Adipocyte (in vitro differentiated cells): ENCODE data around the gene SPNS3.

Source experiments
- DNase-seq: peaks from one replicate; pipeline ENCODE4 v3.0.0-alpha.2; 2015; ENCODE audit warnings: low read depth
- H3K27me3 ChIP-seq: replicated peaks from 2 replicates; pipeline ENCODE4 v1.7.0; 2013; ENCODE audit warnings: mild to moderate bottlenecking, low read length, moderate library complexity; ENCODE audit not compliant: control insufficient read depth, insufficient read depth
- H3K36me3 ChIP-seq: 2 replicates; pipeline ENCODE4 v1.7.0; 2013; ENCODE audit warnings: low read length, mild to moderate bottlenecking, moderate library complexity; ENCODE audit not compliant: control insufficient read depth, insufficient read depth, severe bottlenecking
- H3K4me1 ChIP-seq: 2 replicates; pipeline ENCODE4 v1.7.0; 2013; ENCODE audit warnings: mild to moderate bottlenecking, low read length, moderate library complexity; ENCODE audit not compliant: control insufficient read depth, insufficient read depth
- H3K4me3 ChIP-seq: 2 replicates; pipeline ENCODE4 v1.7.0; 2013; ENCODE audit warnings: mild to moderate bottlenecking, low read length, moderate library complexity
- H3K9ac ChIP-seq: 2 replicates; pipeline ENCODE4 v1.7.0; 2013; ENCODE audit warnings: mild to moderate bottlenecking, low read length, moderate library complexity
- H3K9me3 ChIP-seq: 2 replicates; pipeline ENCODE4 v1.7.0; 2013; ENCODE audit warnings: mild to moderate bottlenecking, low read length, moderate library complexity; ENCODE audit not compliant: control insufficient read depth

SPNS3 gene

DNA sequence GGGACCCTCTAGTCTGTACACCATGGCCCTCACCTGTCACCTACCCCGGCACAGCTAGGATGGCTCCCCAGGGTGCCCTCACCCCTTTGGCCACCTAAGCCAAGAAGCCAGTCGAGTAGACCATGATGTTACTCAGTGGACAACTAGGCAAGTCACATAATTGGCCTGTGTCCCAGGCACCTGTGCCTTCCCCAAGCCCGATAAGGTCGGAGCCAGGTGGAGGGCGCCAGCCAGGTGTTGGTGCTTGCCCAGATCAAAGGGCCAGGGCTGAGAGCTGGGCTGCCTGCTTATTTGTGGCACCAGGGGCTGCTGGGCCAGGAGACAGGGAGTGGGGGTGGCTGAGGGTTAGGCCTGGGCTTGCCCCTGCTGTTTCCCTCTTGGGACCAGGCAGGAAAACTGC is 81.8 kb downstream of the SPNS3 start:
- no peak overlapping the region for H3K9ac ChIP-seq
- peaks cover 27% of the 10 kb centered on the region for H3K27me3 ChIP-seq
- H3K9me3 ChIP-seq, result peaks cover 3% of the 10 kb centered on the region
- no peak overlapping the region for H3K4me3 ChIP-seq
- H3K4me1 ChIP-seq, result no peaks in the 10 kb centered on the region
- no peak for DNase-seq
- H3K36me3 ChIP-seq, result no peaks in the 10 kb centered on the region

DNA sequence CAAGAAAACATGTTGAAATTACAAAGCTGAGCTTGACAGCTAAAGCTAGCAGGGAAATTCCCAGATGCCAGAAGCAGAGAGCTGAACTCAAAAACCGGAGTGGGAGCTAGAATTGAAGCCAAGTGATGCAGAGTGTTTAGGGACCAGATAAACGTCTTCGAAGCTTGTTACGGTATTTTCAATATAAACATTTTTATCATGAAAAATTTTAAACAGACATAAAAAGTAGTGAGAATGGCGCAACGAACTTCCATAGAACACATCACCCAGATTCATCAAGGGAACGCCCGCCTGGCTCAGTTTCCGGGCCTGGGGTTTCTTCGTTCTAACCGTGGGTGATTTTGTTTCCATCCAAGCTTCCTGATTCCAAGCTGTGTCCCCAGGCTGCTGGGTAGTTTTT is 83.0 kb downstream of the SPNS3 start:
- Histone ChIP-seq H3K4me3 (no peak overlapping the region), H3K27me3 (peaks cover 15% of the 10 kb centered on the region), H3K9ac (no peak overlapping the region), H3K9me3 (peaks cover 3% of the 10 kb centered on the region), H3K4me1 (peaks cover 8% of the 10 kb centered on the region), H3K36me3 (no peaks in the 10 kb centered on the region)
- DNase-seq, result no peak

DNA sequence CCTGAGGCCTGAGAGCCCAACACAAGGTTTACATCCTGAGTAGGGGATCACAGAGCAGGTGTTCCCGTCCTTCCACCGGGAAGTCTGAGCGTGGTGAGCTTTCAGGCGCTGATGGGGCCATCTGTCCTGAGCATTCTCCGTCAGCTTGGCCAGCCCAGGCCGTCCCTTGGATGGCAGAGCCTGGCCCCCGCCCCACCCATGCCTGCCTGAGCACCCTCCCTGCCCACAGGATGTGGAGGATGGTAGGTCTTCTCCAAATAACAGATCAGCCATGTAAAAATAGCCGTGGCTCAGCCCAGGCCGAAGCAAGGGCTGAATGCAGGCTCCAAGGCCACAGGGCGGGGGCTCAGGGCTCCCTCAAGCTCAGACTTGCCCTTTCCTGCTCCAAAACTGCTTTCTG is 85.2 kb downstream of the SPNS3 start:
- H3K4me1 ChIP-seq, result peaks cover 8% of the 10 kb centered on the region
- no peak overlapping the region for H3K9ac ChIP-seq
- peaks cover 6% of the 10 kb centered on the region for H3K27me3 ChIP-seq
- H3K4me3 ChIP-seq, result no peak overlapping the region
- no peaks in the 10 kb centered on the region for H3K36me3 ChIP-seq
- DNase-seq, result no peak
- H3K9me3 ChIP-seq, result peaks cover 3% of the 10 kb centered on the region

DNA sequence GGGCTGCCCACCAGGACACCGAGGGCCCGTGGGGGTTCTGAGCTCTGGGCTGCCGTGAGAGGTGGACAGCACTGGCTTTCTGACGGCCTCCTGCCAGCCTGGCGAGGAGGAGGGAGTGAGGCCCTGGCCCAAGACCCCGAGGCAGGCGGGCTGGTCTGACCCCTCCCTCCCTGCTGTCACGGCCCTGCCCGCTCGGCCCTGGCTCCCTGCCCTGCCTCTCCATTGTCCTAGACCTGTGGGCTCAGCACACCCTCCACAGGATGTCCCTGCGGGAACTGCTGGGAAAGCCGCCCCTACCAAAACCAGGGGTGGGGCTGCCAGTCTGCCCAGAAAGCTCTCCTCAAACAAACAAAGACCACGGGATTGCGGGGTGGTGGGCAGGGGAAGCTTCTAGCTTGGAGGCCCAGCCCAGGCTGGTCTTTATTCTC is 85.6 kb downstream of the SPNS3 start:
- H3K9ac ChIP-seq, result no peak overlapping the region
- peaks cover 6% of the 10 kb centered on the region for H3K27me3 ChIP-seq
- no peak overlapping the region for H3K4me3 ChIP-seq
- H3K9me3 ChIP-seq, result peaks cover 3% of the 10 kb centered on the region
- no peaks in the 10 kb centered on the region for H3K36me3 ChIP-seq
- no peak for DNase-seq
- H3K4me1 ChIP-seq, result peaks cover 8% of the 10 kb centered on the region

DNA sequence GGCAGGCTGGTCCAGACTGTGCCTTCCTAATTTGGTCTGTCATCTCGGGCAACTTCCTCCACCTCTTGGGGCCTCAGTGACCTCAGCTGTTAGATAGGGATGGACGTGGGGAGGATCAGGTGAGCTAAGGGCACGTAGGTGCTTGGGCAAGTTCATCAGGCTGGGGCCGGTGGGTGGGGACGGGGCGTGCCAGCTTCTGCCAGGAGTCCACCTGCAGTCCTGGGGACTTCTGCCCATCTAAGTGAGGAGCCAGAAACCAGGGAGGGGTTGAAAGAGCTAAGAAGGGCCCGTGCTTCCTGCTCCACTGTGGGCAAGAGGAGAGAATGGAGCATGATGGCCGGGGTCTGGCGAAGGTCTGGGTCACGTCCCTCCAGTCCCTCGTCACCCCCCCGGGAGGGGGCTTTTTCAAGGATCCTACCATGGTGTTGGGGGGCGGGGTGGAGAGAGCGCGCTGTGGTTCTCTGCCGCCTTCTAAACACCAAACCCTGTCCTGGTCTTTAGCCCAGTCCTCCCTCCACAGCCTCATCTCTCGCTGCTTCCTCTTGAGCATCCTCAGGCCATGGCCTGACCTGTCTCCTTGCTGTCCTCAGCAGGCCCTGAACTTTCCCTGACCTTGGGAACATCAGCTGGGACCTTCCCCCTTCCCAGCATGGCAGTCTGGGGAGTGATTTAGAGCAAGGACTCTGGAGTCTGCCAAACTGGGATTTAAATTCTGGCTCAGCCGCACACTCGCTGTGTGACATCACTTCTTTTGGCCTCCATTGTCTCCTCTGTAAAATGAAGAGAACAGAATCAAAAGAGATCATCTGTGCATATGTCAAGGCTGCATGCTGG is 86.5 kb downstream of the SPNS3 start:
- Histone ChIP-seq H3K9me3 (peaks cover 3% of the 10 kb centered on the region), H3K9ac (no peak overlapping the region), H3K4me3 (no peak overlapping the region), H3K27me3 (peaks cover 9% of the 10 kb centered on the region), H3K4me1 (peaks cover 8% of the 10 kb centered on the region), H3K36me3 (no peaks in the 10 kb centered on the region)
- no peak for DNase-seq

DNA sequence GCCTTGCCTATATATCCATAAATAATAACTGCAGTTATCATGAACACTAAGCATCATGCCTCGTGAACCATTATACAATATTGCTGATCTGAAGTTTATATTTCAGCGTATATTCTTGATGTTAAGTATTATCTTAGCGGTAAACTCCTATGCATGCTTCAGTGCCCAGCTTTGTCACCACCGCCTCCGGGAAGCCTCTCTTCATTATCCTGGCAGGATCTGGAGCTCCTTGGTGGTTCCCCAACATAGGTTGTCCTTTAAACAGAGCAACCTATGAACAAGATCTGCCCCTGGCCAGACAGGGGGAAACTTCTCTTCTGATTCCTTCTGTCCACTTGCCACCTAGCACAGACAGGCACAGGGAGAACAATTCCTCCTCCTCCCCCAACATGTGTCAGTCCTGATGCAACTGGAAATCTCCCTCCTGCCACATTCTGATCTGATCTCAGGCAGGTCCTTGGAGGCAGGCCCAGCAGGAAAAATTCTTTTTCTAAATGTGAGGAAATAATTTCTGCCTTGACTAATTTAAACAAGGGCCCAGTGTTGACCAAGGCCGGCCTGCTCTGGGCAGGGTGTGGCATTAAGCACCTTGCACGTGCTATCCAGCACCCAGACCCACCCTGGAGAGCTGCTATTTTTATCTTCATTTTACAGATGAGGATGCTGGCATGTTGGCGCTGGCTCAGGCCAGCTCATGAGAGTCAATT is 87.3 kb downstream of the SPNS3 start:
- Histone ChIP-seq H3K27me3 (peaks cover 16% of the 10 kb centered on the region), H3K9ac (no peak overlapping the region), H3K9me3 (peaks cover 3% of the 10 kb centered on the region), H3K4me3 (no peak overlapping the region), H3K4me1 (peaks cover 8% of the 10 kb centered on the region), H3K36me3 (no peaks in the 10 kb centered on the region)
- peak; percentile 48 for DNase-seq

DNA sequence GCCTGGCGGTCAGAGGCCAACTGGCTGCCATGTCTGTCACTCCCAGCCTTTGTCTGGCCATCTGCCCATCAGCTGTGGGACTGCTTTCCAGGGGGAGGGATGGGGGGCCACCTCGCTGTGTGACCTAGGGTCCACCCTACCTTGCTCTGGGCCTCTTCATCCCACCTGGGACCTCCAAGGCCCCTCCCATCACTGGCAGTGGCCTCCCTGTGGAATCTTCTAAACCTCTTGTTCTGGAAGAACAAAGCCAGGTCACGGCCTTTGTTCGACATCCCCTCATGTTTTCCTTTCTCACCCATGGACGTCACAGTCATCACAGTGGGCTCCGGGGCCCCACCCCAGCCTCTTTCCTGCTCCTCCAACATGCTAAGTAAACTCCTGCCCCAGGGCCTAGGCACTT is 88.9 kb downstream of the SPNS3 start:
- Histone ChIP-seq H3K36me3 (no peaks in the 10 kb centered on the region), H3K9ac (no peak overlapping the region), H3K4me3 (no peak overlapping the region), H3K4me1 (peaks cover 20% of the 10 kb centered on the region), H3K27me3 (peaks cover 17% of the 10 kb centered on the region), H3K9me3 (peaks cover 3% of the 10 kb centered on the region)
- no peak for DNase-seq

DNA sequence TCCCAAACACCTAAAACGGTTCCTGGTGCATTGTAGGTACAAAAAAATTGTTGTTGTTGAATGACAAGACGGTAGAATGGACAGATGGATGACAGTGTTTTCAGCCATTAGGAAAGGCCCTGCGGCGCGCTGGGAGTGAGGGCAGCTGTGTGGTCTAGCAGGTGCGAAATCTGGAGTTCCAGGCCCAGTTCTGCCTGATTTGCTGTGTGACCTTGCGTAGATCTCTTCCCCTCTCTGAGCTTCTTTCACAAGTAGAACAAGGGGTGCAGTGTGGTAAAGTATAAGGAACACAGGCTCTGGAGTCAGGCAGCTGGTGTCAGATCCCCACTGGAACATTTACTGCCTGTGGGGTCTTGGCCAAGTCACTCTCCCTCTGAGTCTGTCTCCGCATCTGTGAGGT is 90.2 kb downstream of the SPNS3 start:
- Histone ChIP-seq H3K9ac (no peak overlapping the region), H3K9me3 (no peaks in the 10 kb centered on the region), H3K4me1 (peaks cover 27% of the 10 kb centered on the region), H3K36me3 (no peaks in the 10 kb centered on the region), H3K27me3 (peaks cover 13% of the 10 kb centered on the region), H3K4me3 (no peak overlapping the region)
- no peak for DNase-seq

DNA sequence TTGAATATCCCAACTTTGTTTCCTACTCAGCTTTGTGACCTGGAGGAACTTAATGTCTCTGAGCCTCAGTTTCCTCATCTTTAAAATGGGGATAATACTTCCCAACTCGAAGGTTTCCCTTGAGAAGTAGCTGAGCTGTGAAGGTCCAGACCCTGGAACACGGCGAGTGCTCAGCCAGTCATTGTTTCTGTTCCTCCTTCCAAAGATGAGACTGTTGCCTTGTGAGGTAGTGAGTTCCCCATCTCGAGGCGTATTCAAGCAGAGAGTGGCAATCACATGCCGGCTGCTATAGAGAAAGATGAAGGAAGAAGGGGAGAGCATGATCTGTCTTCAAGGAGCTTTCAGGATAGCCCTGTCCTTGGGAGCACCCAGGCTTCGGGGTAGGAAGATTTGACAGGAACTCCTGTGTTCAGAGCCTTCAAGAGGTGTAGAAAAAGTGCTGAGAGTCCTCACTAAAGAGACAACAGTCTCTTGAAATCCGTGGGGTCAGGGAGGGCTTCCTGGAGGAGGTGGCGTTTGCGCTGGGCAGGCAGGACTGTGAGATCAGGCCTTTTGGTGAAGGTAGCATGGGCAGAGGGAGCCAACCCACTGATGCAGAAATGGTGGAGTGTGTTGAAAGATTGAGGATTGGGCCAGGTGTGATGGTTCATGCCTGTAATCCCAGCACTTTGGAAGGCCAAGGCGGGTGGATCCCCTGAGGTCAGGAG is 92.1 kb downstream of the SPNS3 start:
- Histone ChIP-seq H3K4me3 (no peak overlapping the region), H3K9ac (no peak overlapping the region), H3K27me3 (peaks cover 11% of the 10 kb centered on the region), H3K9me3 (no peaks in the 10 kb centered on the region), H3K4me1 (peaks cover 27% of the 10 kb centered on the region), H3K36me3 (no peaks in the 10 kb centered on the region)
- no peak for DNase-seq

DNA sequence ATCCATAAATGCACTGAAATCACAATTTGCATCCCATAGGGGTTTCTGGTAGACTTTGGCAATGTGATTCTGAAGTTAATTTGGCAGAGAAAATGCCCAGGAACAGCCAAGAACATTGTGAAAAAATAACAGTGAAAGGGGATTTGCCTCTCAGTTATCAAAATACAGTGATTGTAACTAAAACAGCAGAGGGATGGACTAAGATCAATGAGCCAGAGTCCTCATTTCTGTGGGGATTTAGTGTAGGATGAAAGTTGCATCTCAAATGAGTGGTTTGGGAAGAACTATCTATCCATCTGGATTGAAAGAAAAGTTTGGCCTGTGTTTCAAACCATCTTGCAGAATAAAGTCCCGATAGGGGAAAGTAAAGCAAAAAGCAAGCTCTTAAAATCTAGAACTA is 93.4 kb downstream of the SPNS3 start:
- peaks cover 18% of the 10 kb centered on the region for H3K4me1 ChIP-seq
- no peaks in the 10 kb centered on the region for H3K36me3 ChIP-seq
- no peaks in the 10 kb centered on the region for H3K9me3 ChIP-seq
- peak overlapping the region; percentile 12 for H3K9ac ChIP-seq
- no peak overlapping the region for H3K4me3 ChIP-seq
- peaks cover 11% of the 10 kb centered on the region for H3K27me3 ChIP-seq
- DNase-seq, result no peak

DNA sequence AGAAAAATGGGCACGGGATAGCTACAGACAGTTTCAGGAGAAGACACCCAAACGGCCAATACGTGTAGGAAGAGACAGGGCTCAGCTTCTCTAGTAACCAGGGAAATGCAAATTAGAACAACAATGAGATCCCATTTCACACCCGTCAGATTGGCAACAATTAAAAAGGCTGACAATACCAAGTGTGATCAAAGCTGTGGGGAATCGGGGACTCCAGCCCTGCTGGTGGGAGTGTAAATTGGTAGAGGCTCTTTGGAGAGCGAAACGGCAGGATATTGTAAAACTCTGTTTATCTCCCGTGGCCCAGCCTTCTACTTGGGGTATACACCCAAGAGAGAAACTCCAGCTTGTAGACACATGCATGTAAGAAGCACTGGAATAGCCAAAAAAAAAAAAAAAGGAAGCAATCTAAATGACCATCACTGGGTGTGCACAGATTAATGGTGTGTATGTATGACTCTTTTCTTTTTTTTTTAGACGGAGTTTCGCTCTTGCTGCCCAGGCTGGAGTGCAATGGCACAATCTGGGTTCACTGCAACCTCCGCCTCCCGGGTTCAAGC is 93.9 kb downstream of the SPNS3 start:
- Histone ChIP-seq H3K4me1 (peaks cover 18% of the 10 kb centered on the region), H3K9me3 (no peaks in the 10 kb centered on the region), H3K27me3 (peaks cover 11% of the 10 kb centered on the region)

More for the DNA sequence above, 93.9 kb downstream of the SPNS3 start:
- no peak for DNase-seq
- Histone ChIP-seq H3K4me3 (no peak overlapping the region), H3K9ac (peak overlapping the region; percentile 12), H3K36me3 (no peaks in the 10 kb centered on the region)
